Measurements from ENCODE around the gene FGD5. TPM values are rescaled to one million over a fixed set of nuclear protein-coding genes. Genes with fewer than 3 reads are reported as not detected.

The FGD5 gene
- total RNA-seq, 1 donor from 2014 or later = 3.2 TPM

GRCh38 chr3:14844386-14845170, 25.8 kb downstream of the FGD5 start:
- H3K9me3 Mint-ChIP-seq = no peaks in the 10 kb centered on the region
- no peak for DNase-seq (ENCODE audit: low spot score in 2 of 2, unreplicated experiment in 2 of 2)
- H3K27ac Mint-ChIP-seq = no peak overlapping the region
- peaks cover 39% of the 10 kb centered on the region for H3K27me3 Mint-ChIP-seq (ENCODE audit: low read depth)
- H3K4me3 Mint-ChIP-seq = no peak overlapping the region
- TF ChIP-seq, protein P1, sequence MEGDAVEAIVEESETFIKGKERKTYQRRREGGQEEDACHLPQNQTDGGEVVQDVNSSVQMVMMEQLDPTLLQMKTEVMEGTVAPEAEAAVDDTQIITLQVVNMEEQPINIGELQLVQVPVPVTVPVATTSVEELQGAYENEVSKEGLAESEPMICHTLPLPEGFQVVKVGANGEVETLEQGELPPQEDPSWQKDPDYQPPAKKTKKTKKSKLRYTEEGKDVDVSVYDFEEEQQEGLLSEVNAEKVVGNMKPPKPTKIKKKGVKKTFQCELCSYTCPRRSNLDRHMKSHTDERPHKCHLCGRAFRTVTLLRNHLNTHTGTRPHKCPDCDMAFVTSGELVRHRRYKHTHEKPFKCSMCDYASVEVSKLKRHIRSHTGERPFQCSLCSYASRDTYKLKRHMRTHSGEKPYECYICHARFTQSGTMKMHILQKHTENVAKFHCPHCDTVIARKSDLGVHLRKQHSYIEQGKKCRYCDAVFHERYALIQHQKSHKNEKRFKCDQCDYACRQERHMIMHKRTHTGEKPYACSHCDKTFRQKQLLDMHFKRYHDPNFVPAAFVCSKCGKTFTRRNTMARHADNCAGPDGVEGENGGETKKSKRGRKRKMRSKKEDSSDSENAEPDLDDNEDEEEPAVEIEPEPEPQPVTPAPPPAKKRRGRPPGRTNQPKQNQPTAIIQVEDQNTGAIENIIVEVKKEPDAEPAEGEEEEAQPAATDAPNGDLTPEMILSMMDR (IDR thresholded peaks at IDR 0.05; ENCODE audit: unreplicated experiment) = no peak
- H3K4me1 Mint-ChIP-seq = peaks cover 24% of the 10 kb centered on the region
- no peaks in the 10 kb centered on the region for H3K36me3 Mint-ChIP-seq

DNA sequence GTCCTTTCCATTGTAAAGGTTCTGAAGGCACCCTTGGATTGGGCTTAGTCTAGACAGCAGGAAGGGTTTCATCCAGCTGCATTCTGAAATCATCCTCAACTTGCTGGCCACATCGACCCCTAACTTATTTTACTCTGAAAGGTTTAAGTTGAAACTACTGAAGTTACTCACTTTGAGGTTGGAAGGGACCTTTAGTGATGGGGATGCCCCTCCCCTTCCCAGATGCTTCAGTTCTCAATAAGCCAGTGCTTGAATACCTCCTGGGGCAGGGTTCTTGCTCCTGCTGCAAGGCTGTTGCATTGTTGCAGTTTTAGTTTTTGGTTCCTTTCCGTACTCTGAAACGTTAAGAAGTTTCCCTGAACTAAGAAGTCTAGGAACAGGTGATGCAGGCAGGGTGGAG, 26.4 kb downstream of the FGD5 start:
- Mint-ChIP-seq H3K36me3 (no peaks in the 10 kb centered on the region), H3K4me3 (no peak overlapping the region), H3K9me3 (no peaks in the 10 kb centered on the region), H3K27ac (no peak overlapping the region), H3K4me1 (peaks cover 24% of the 10 kb centered on the region), H3K27me3 (ENCODE audit: low read depth) (peaks cover 43% of the 10 kb centered on the region)
- TF ChIP-seq, protein P1 (IDR thresholded peaks at IDR 0.05; ENCODE audit: unreplicated experiment) = no peak
- no peak for DNase-seq (ENCODE audit: low spot score in 2 of 2, unreplicated experiment in 2 of 2)

GRCh38 chr3:14845826-14846225, 27.1 kb downstream of the FGD5 start:
- no peak for DNase-seq (ENCODE audit: low spot score in 2 of 2, unreplicated experiment in 2 of 2)
- no peak overlapping the region for H3K27ac Mint-ChIP-seq
- H3K9me3 Mint-ChIP-seq = no peaks in the 10 kb centered on the region
- H3K4me3 Mint-ChIP-seq = no peak overlapping the region
- TF ChIP-seq, protein P1 (IDR thresholded peaks at IDR 0.05; ENCODE audit: unreplicated experiment) = no peak
- H3K27me3 Mint-ChIP-seq (ENCODE audit: low read depth) = peaks cover 49% of the 10 kb centered on the region
- no peaks in the 10 kb centered on the region for H3K36me3 Mint-ChIP-seq
- peaks cover 24% of the 10 kb centered on the region for H3K4me1 Mint-ChIP-seq

GRCh38 chr3:14846226-14846880, 27.6 kb downstream of the FGD5 start:
- Mint-ChIP-seq H3K4me1 (peaks cover 24% of the 10 kb centered on the region), H3K36me3 (no peaks in the 10 kb centered on the region), H3K27me3 (ENCODE audit: low read depth) (peaks cover 47% of the 10 kb centered on the region), H3K27ac (no peak overlapping the region), H3K4me3 (no peak overlapping the region), H3K9me3 (no peaks in the 10 kb centered on the region)
- TF ChIP-seq, protein P1 (IDR thresholded peaks at IDR 0.05; ENCODE audit: unreplicated experiment) = no peak
- no peak for DNase-seq (ENCODE audit: low spot score in 2 of 2, unreplicated experiment in 2 of 2)

- Mint-ChIP-seq H3K4me1 (peaks cover 24% of the 10 kb centered on the region), H3K4me3 (no peak overlapping the region), H3K27me3 (ENCODE audit: low read depth) (peaks cover 37% of the 10 kb centered on the region), H3K9me3 (peaks cover 6% of the 10 kb centered on the region), H3K27ac (no peak overlapping the region), H3K36me3 (no peaks in the 10 kb centered on the region)
- TF ChIP-seq, protein P1 (IDR thresholded peaks at IDR 0.05; ENCODE audit: unreplicated experiment) = no peak
- DNase-seq (ENCODE audit: low spot score in 2 of 2, unreplicated experiment in 2 of 2) = no peak
Measured at GRCh38 chr3:14847613-14848541, 29.1 kb downstream of the FGD5 start.
